Spleen (tissue), 7 donors: Measurements from ENCODE around the gene PGF.

ENCODE experiments used
- POLR2A ChIP-seq, 3 donors: fragments of 450-650 bp; IDR thresholded peaks; one replicate each; pipeline ENCODE4 v1.5.1; 2017; ENCODE audit warnings: antibody characterized with exemption in 3 of 3, mild to moderate bottlenecking in 1 of 3
- TF ChIP-seq, protein P1 (sequence below), 11 experiments: fragments of 200-600 bp in 7 of 11; fragments of 450-650 bp in 4 of 11; sonication (generic) in 4 of 11; IDR thresholded peaks in 8 of 11; conservative IDR thresholded peaks in 3 of 11; 1 replicate in 7 of 11; 2 replicates in 4 of 11; pipeline versions ENCODE4 v1.4.0 to v1.8.0; 2016 to 2021; ENCODE audit warnings: antibody characterized with exemption in 11 of 11, inconsistent platforms in 4 of 11, mild to moderate bottlenecking in 1 of 11
- donor health status: DM: no; HTN: no; CAD: no; lungs with moderate emphysema.
- donor health status: DM: no; HTN: no; CAD: no.
- donor health status: DM: no; HTN: no; CAD: no.

DNA sequence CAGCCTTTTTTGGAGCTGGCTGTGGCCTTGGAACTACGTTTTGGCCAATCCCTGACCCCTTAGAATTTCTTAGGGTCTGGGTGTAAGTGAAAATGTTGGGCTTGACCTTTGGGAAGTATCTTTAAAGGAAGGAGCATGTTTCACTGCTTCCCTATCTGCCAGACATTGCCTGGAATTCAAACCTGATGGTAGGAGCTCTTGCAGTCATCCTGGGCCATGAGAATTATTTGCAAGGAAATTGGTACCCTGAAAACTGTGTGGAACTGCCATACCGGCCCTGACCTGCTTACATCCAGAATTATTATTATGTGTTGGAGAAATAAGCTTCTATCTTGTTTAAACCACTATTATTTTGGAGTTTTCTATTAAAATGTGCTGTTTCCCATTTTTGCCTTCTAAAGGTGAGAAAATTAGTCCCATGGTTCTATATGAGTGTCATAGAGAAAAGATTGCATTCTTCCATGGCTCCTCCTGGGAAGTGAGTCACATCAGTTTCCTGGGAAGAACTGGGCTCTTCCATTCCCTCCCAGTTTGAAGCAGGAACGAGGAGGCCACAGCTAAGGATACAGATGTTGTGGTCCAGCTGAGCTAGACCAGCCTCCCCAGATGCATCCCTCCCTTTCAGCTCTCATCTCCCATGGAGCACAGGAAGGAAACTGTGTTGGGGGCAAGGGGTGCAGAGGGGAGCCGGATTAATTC, 9.5 kb upstream of the PGF start:
- TF ChIP-seq, protein P1, sequence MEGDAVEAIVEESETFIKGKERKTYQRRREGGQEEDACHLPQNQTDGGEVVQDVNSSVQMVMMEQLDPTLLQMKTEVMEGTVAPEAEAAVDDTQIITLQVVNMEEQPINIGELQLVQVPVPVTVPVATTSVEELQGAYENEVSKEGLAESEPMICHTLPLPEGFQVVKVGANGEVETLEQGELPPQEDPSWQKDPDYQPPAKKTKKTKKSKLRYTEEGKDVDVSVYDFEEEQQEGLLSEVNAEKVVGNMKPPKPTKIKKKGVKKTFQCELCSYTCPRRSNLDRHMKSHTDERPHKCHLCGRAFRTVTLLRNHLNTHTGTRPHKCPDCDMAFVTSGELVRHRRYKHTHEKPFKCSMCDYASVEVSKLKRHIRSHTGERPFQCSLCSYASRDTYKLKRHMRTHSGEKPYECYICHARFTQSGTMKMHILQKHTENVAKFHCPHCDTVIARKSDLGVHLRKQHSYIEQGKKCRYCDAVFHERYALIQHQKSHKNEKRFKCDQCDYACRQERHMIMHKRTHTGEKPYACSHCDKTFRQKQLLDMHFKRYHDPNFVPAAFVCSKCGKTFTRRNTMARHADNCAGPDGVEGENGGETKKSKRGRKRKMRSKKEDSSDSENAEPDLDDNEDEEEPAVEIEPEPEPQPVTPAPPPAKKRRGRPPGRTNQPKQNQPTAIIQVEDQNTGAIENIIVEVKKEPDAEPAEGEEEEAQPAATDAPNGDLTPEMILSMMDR (IDR thresholded peaks at IDR 0.05 in 8 of 11, conservative IDR thresholded peaks at IDR 0.05 in 3 of 11): no peak
- TF ChIP-seq POLR2A (IDR thresholded peaks at IDR 0.05): no peak
